ENCODE results near the gene TMPRSS11B.

The TMPRSS11B gene

GRCh38 chr4:68277627-68278026 lies 32.1 kb upstream of the TMPRSS11B start:
- no peak overlapping the region for H3K27ac ChIP-seq (replicated peaks)
- no peak for TF ChIP-seq SPI1 (IDR thresholded peaks at IDR 0.05; ENCODE audit: borderline replicate concordance, low read depth)
- TF ChIP-seq GABPA (IDR thresholded peaks at IDR 0.05; ENCODE audit: low read depth), result no peak
- TF ChIP-seq POLR2AphosphoS5 (IDR thresholded peaks at IDR 0.05; ENCODE audit: low read depth), result no peak
- TF ChIP-seq REST (IDR thresholded peaks at IDR 0.05; ENCODE audit: insufficient replicate concordance, low read depth), result no peak
- TF ChIP-seq CTCF (IDR thresholded peaks at IDR 0.05; ENCODE audit: insufficient read depth, low read length), result no peak
- DNase-seq (ENCODE audit: low read depth in 1 of 2, low spot score in 1 of 2), result no peak
- H3K4me3 ChIP-seq (replicated peaks; ENCODE audit: insufficient read depth, low read length), result no peak overlapping the region
- H3K27me3 ChIP-seq (ENCODE audit: insufficient read depth, poor library complexity, severe bottlenecking), result no peaks in the 10 kb centered on the region

- TF ChIP-seq POLR2AphosphoS5 (IDR thresholded peaks at IDR 0.05; ENCODE audit: low read depth), result no peak
- TF ChIP-seq SPI1 (IDR thresholded peaks at IDR 0.05; ENCODE audit: borderline replicate concordance, low read depth), result no peak
- TF ChIP-seq CTCF (IDR thresholded peaks at IDR 0.05; ENCODE audit: insufficient read depth, low read length), result no peak
- no peak for TF ChIP-seq REST (IDR thresholded peaks at IDR 0.05; ENCODE audit: insufficient replicate concordance, low read depth)
- H3K27ac ChIP-seq (replicated peaks), result no peak overlapping the region
- DNase-seq (ENCODE audit: low read depth in 1 of 2, low spot score in 1 of 2), result no peak
Observed at GRCh38 chr4:68272860-68273259, 27.4 kb upstream of the TMPRSS11B start.

GRCh38 chr4:68272380-68272779 lies 26.9 kb upstream of the TMPRSS11B start:
- no peak overlapping the region for H3K27ac ChIP-seq (replicated peaks)
- TF ChIP-seq REST (IDR thresholded peaks at IDR 0.05; ENCODE audit: insufficient replicate concordance, low read depth), result no peak

More at GRCh38 chr4:68272860-68273259, 27.4 kb upstream of the TMPRSS11B start:
- Histone ChIP-seq H3K4me3 (replicated peaks; ENCODE audit: insufficient read depth, low read length) (no peak overlapping the region), H3K27me3 (ENCODE audit: insufficient read depth, poor library complexity, severe bottlenecking) (no peaks in the 10 kb centered on the region)

More at GRCh38 chr4:68272380-68272779, 26.9 kb upstream of the TMPRSS11B start:
- Histone ChIP-seq H3K4me3 (replicated peaks; ENCODE audit: insufficient read depth, low read length) (no peak overlapping the region), H3K27me3 (ENCODE audit: insufficient read depth, poor library complexity, severe bottlenecking) (no peaks in the 10 kb centered on the region)
- DNase-seq (ENCODE audit: low read depth in 1 of 2, low spot score in 1 of 2), result no peak

Measured in HL-60 (cell line).